NB4 (cell line): ENCODE measurements around the gene PODNL1.

Experiments
- CTCF ChIP-seq: IDR thresholded peaks from one replicate; pipeline ENCODE4 v1.5.1; 2012; ENCODE audit warnings: low read depth, low read length
- MYC ChIP-seq: IDR thresholded peaks from 2 replicates; pipeline ENCODE4 v1.6.1; 2011; ENCODE audit warnings: low read depth, low read length
- POLR2A ChIP-seq: IDR thresholded peaks from 2 replicates; pipeline ENCODE4 v1.6.1; 2011; ENCODE audit warnings: mild to moderate bottlenecking; ENCODE audit not compliant: insufficient read length; ENCODE audit errors: extremely low read depth

- no peak for TF ChIP-seq CTCF
- TF ChIP-seq POLR2A, result no peak
- no peak for TF ChIP-seq MYC
Observed at GRCh38 chr19:13920940-13921747, 17.1 kb downstream of the PODNL1 start.
